Fibroblast of lung (primary cell): ENCODE results near the gene USH2A.

ENCODE experiments used
- CTCF ChIP-seq, 2 donors: IDR thresholded peaks in 1 of 2; conservative IDR thresholded peaks in 1 of 2; 1 replicate in 1 of 2; 2 replicates in 1 of 2; pipeline ENCODE4 v1.5.1; 2011 to 2012; ENCODE audit warnings: low read length in 2 of 2, control low read depth in 1 of 2, inconsistent platforms in 1 of 2, low read depth in 1 of 2, mild to moderate bottlenecking in 1 of 2
- EZH2 ChIP-seq: IDR thresholded peaks from 2 replicates; pipeline ENCODE4 v1.5.1; 2012; ENCODE audit warnings: low read length, control low read depth, mild to moderate bottlenecking; ENCODE audit errors: missing control alignments

- no peak for TF ChIP-seq CTCF (conservative IDR thresholded peaks at IDR 0.05 in 1 of 2, IDR thresholded peaks at IDR 0.05 in 1 of 2; ENCODE audit: low read depth in 1 of 2, low read length in 2 of 2)
- TF ChIP-seq EZH2, result no peak
These were observed 141.5 kb downstream of the USH2A start for GRCh38 chr1:216281757-216282156.
